WI38 (cell line): Measurements from ENCODE around the gene TLR10.

ENCODE experiments used
- H3K4me3 ChIP-seq: 2 replicates; pipeline ENCODE4 v1.5.1; 2011; ENCODE audit warnings: low read depth, mild to moderate bottlenecking, control low read depth, low read length
- TF ChIP-seq, protein P1 (sequence below): IDR thresholded peaks from 2 replicates; pipeline ENCODE4 v1.5.1; 2012; ENCODE audit warnings: low read depth, mild to moderate bottlenecking, control low read depth, low read length

TLR10 gene

DNA sequence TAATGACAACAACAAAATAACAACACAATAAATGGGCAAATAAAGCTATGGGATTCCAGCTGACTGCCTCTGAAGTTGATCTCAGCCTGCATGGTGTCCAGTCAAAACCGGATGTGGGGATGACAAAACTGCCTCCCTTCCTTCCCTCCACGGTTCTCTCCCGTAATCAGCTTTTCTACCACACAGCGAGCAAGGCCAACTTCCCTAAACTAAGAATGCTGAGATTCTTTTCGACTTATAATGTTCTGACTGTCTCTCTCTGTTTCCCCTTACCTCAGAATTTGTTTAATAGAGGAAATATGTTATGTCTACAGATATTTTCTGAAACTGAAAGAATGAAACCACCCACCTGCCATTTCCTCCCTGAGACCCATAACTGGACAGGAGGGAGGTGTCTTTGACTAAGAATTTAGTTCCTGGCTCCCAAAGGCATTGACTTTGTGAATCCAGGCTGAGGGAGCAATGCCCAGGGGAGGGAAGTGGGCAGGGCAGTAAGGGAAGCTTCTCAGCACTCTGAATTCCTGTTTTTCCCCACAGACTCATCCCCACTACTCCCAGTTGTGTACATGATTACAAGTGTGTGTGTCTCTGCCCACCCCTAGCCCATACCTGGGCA is 22.8 kb upstream of the TLR10 start:
- H3K4me3 ChIP-seq = no peak overlapping the region
- TF ChIP-seq, protein P1, sequence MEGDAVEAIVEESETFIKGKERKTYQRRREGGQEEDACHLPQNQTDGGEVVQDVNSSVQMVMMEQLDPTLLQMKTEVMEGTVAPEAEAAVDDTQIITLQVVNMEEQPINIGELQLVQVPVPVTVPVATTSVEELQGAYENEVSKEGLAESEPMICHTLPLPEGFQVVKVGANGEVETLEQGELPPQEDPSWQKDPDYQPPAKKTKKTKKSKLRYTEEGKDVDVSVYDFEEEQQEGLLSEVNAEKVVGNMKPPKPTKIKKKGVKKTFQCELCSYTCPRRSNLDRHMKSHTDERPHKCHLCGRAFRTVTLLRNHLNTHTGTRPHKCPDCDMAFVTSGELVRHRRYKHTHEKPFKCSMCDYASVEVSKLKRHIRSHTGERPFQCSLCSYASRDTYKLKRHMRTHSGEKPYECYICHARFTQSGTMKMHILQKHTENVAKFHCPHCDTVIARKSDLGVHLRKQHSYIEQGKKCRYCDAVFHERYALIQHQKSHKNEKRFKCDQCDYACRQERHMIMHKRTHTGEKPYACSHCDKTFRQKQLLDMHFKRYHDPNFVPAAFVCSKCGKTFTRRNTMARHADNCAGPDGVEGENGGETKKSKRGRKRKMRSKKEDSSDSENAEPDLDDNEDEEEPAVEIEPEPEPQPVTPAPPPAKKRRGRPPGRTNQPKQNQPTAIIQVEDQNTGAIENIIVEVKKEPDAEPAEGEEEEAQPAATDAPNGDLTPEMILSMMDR = no peak

DNA sequence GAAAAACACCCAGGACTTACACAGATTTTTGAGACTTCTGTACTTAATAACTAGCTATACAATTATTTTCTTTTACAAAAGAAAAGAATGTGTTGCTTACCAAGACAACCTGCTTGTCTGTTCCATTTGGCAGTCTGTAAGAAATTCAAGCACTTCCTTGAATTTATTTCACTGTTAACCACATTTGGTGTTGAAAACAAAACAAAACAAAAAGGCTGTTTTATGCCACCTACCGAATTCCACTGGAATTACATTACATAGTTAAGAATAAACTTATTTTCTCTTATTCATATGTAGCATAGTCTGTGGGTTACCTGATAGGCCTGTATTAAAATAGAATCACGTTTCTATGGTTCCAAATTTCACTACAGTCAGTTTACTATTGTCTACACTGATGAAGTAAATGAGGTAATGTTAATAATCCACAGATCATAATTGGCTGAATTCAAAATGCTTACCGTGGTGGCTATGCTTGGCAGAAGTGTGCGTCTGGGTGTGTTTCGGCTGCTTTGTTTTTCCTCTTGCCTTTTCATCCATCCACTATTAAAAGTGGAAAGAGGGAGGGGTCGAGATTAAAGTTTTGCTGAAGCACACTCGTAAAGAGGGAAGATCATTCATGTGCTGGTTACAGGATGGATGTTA is 22.0 kb upstream of the TLR10 start, which contains the start of gene TLR1:
Gene TLR1, minus strand, starts transcription at position 138 of the 642 bp plus-strand sequence. CDS start 5,960 bp downstream, outside the sequence.
- TF ChIP-seq, protein P1 = peak; percentile 8; the same call in 1 of the 2 replicates
- no peak within 1 kb of the TSS for H3K4me3 ChIP-seq

DNA sequence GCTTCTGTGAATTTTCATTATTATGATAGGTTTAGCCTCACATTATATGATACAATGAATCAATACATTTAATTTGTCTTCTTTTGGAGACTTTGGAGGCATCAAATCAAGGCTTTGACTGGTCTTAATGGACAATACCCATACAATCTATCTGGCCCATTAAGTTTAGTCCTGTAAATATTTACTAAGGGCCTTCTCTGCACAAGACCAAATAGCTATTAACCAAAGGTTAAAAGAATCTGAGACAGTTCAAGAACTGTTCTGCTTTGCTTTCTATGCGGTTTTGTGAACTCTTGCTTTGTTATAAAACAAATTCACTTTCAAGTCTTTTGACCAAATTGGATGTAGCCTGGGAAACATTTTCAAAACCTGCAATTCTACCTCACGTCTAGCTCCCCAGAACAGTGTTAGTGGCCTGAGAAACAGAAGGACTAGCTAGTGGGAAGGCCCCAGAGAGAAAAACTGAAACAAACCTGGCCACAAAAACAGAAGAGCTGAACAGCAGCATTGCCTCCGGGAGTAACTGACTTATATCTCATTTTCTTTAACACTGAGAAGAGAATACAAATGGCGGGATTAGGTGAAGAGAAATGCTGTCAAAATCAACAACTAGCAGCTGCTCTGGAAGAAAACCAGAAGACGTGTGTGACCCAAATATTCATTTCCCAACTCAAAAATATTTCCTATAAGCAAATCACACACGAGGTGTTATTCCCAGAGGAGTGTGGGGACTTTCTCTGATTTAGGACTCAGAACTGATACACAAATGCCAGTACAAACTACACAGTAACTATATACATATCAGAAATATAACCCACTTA is 21.3 kb upstream of the TLR10 start:
- TF ChIP-seq, protein P1 = no peak
- no peak overlapping the region for H3K4me3 ChIP-seq

DNA sequence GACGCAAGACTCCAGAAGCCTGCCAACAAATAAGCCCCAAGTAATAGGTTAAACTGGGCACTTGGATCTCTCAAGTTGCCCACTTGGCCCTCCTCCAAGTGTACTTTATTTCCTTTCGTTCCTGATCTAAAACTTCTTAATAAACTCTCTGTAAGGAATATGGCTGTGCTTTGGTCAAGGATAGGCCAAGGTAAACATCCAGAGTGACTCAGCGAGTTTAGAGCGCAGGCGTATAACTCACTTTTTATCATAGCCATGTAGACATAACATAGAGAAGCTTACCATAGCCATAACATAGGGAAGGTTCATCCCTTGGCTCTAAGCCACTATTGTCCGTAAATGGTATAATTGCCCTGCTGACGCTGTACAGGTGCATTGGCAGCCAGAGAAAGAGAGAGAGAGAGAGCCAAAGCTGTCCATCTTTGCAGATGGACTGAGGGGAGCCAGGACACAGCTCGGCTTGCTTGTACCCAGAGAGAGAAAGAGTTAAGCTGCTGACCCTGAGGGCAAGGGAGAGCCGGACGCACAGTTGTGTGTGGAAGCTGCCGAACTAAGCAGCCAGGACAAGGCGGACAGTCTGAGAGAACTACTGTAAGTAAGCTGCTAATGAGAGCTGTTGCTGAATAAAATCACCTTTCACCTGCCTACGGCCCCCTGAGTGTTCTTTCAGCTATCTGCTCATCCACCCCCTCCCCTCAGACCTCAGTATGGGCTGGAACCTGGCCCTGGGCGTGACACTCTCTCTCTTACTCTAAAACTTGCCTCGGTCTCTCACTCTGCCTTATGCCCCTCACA is 20.0 kb upstream of the TLR10 start:
- TF ChIP-seq, protein P1 = no peak
- no peak overlapping the region for H3K4me3 ChIP-seq

DNA sequence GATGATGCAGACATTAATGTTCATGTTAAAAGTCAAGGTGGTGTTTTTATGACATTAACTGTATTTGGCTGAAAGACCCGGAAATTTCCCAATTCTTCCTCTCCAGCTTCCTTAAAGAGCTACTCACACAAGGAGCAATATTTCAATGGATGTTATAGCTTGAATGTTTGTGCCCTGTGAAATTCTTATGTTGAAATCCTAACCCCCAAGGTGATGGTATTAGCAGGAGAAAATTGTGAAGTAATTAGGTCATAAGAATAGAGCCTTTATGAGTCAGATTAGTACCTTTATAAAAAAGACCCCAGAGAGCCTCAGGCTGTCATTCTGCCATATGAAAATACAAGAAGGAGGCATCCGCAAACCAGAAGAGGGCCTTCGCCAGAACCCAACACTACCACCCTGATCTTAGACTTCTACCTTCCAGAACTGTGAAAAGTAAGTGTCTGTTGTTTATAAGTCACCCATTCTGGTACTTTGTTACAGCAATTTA is 18.2 kb upstream of the TLR10 start:
- H3K4me3 ChIP-seq = no peak overlapping the region
- TF ChIP-seq, protein P1 = no peak

DNA sequence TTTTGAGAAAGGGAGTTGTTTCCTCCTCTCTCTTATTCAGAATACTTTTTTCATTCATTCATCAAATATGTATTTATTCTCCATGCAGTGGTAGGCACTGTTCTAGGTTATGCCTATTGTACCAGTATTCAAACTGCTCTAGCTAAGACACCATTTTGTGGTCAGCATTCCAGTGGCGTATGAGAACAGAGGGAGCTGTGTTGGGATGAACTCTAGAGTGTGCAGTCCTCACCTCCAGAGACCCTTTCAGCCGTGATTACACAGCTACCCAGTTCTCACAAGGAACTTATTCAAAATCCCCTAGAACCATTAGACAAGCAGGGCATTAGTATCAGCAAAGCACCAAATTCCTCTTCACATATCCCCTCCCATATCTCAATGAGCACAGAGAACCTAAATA is 17.6 kb upstream of the TLR10 start:
- no peak overlapping the region for H3K4me3 ChIP-seq
- TF ChIP-seq, protein P1 = no peak
